ENCODE results near the gene COL7A1. TPM values are rescaled to one million over a fixed set of nuclear protein-coding genes. Genes with fewer than 3 reads are reported as not detected.

The COL7A1 gene
- total and polyA plus RNA-seq, 2 donors (not counting 1 experiment from before 2014, with no cell fraction given) = 0.75 to 2.1 TPM

DNA sequence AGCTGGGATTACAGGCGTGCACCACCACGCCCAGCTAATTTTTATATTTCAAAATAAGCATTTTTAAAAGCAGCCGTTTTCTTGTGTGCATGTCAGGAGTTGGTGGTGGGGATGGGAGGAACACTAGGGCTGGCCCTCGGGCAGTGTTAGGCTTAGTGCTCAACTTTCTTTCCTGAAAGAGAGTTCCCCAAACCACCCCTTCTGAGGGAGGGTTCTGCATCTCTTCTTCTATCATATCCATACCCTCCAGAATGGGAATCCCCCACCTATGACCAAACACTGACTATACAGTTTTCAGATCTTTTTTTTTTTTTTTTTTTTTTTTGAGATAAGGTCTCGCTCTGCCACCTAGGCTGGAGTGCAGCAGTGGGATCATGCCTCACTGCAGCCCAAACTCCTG lies 51.0 kb downstream of the COL7A1 start:
- Mint-ChIP-seq H3K4me3 (no peak overlapping the region), H3K4me1 (no peaks in the 10 kb centered on the region), H3K27ac (no peak overlapping the region), H3K27me3 (no peaks in the 10 kb centered on the region), H3K9me3 (ENCODE audit: insufficient read depth) (no peaks in the 10 kb centered on the region)
- no peak overlapping the region for H3K4me3 ChIP-seq (ENCODE audit: control extremely low read depth in 1 of 5, extremely low read depth in 1 of 5, insufficient read depth in 1 of 5, low read depth in 2 of 5, low read length in 4 of 5)
- no peaks in the 10 kb centered on the region for H3K79me2 ChIP-seq (ENCODE audit: control insufficient read depth, insufficient read depth, low read length)
- intact Hi-C loops (cut with micrococcal nuclease) = no loop called here
- H3K9me3 ChIP-seq (ENCODE audit: control extremely low read depth in 1 of 3, control insufficient read depth in 2 of 3, insufficient read depth in 1 of 3, low read length in 2 of 3) = no peaks in the 10 kb centered on the region
- no peak overlapping the region for H3K4me2 ChIP-seq (replicated peaks; ENCODE audit: low read depth, low read length, poor library complexity, severe bottlenecking)
- H2AFZ ChIP-seq (ENCODE audit: insufficient read depth, low read depth, low read length, poor library complexity, severe bottlenecking) = no peak overlapping the region
- TF ChIP-seq, protein P1, sequence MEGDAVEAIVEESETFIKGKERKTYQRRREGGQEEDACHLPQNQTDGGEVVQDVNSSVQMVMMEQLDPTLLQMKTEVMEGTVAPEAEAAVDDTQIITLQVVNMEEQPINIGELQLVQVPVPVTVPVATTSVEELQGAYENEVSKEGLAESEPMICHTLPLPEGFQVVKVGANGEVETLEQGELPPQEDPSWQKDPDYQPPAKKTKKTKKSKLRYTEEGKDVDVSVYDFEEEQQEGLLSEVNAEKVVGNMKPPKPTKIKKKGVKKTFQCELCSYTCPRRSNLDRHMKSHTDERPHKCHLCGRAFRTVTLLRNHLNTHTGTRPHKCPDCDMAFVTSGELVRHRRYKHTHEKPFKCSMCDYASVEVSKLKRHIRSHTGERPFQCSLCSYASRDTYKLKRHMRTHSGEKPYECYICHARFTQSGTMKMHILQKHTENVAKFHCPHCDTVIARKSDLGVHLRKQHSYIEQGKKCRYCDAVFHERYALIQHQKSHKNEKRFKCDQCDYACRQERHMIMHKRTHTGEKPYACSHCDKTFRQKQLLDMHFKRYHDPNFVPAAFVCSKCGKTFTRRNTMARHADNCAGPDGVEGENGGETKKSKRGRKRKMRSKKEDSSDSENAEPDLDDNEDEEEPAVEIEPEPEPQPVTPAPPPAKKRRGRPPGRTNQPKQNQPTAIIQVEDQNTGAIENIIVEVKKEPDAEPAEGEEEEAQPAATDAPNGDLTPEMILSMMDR (IDR thresholded peaks at IDR 0.05) = no peak
- TF ChIP-seq EZH2 (IDR thresholded peaks at IDR 0.05; ENCODE audit: borderline replicate concordance, insufficient read depth, low read depth, low read length, poor library complexity, severe bottlenecking) = no peak
- ChIA-PET POLR2A (no interaction called here), CTCF (no interaction called here)
- peaks cover 0 to 2% of the 10 kb centered on the region in 2 donors for H3K4me1 ChIP-seq (ENCODE audit: control insufficient read depth in 2 of 2, insufficient read depth in 2 of 2, low read length in 2 of 2)
- H3K36me3 ChIP-seq (replicated peaks in 1 of 2; ENCODE audit: control extremely low read depth in 1 of 2, control insufficient read depth in 1 of 2, extremely low read depth in 1 of 2, insufficient read depth in 2 of 2, low read length in 1 of 2) = no peaks in the 10 kb centered on the region
- ATAC-seq (ENCODE audit: low read depth) (no peak), DNase-seq (no peak)
- H3K27me3 ChIP-seq (replicated peaks in 1 of 4; ENCODE audit: control extremely low read depth in 1 of 4, control insufficient read depth in 3 of 4, insufficient read depth in 4 of 4, low read length in 3 of 4) = peaks cover 0 to 6% (median 0%) of the 10 kb centered on the region in 4 experiments
- no peaks in the 10 kb centered on the region for H4K20me1 ChIP-seq (ENCODE audit: control insufficient read depth, insufficient read depth, low read length, poor library complexity, severe bottlenecking)
- no peak overlapping the region for H3K27ac ChIP-seq (ENCODE audit: low read length in 2 of 2)
- H3K9ac ChIP-seq (ENCODE audit: low read length) = no peak overlapping the region
- WGBS (ENCODE audit: insufficient coverage) = no CpG with 5 or more reads among the region's 5 CpGs

DNA sequence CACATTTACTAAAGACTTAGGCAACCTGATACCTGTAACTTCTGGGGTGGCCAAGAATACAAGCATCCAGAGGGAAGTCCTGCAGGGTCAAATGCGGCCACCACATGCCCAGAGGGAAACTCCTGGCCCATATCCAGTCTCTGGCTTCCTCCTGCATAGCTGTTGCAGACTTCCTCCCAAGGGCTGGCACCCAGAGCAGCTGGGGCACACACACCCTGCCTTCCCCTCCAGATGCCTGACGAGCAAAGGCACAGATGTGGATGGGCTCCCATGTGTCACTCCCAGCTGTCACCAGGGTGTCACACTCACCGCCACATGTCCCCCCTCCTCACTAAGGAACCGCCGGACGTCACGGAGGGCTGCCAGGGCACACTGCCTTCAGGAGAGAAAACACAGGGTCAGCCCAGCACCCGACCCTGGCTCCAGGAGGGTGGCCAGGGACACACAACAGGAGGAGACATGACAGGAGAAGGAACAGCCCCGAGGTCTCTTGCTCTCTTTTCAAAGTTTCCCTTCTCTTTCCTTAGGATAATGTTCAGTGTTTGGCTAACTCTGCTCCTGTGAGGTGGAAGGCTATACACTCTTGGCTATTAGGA lies 51.8 kb downstream of the COL7A1 start:
- H2AFZ ChIP-seq (ENCODE audit: insufficient read depth, low read depth, low read length, poor library complexity, severe bottlenecking) = no peak overlapping the region
- no peaks in the 10 kb centered on the region for H3K36me3 ChIP-seq (replicated peaks in 1 of 2; ENCODE audit: control extremely low read depth in 1 of 2, control insufficient read depth in 1 of 2, extremely low read depth in 1 of 2, insufficient read depth in 2 of 2, low read length in 1 of 2)
- H3K27ac ChIP-seq (ENCODE audit: low read length in 2 of 2) = no peak overlapping the region
- H3K79me2 ChIP-seq (ENCODE audit: control insufficient read depth, insufficient read depth, low read length) = no peaks in the 10 kb centered on the region
- no peak overlapping the region for H3K9ac ChIP-seq (ENCODE audit: low read length)
- Mint-ChIP-seq H3K27me3 (no peaks in the 10 kb centered on the region), H3K4me1 (no peaks in the 10 kb centered on the region), H3K4me3 (no peak overlapping the region), H3K27ac (no peak overlapping the region), H3K9me3 (ENCODE audit: insufficient read depth) (no peaks in the 10 kb centered on the region)
- no peak overlapping the region for H3K4me2 ChIP-seq (replicated peaks; ENCODE audit: low read depth, low read length, poor library complexity, severe bottlenecking)
- 9% methylated on average over 9 of the region's 9 CpGs for WGBS (ENCODE audit: insufficient coverage)
- no peak for TF ChIP-seq EZH2 (IDR thresholded peaks at IDR 0.05; ENCODE audit: borderline replicate concordance, insufficient read depth, low read depth, low read length, poor library complexity, severe bottlenecking)
- TF ChIP-seq, protein P1 (IDR thresholded peaks at IDR 0.05) = no peak
- H4K20me1 ChIP-seq (ENCODE audit: control insufficient read depth, insufficient read depth, low read length, poor library complexity, severe bottlenecking) = no peaks in the 10 kb centered on the region
- DNase-seq = no peak
- no peaks in the 10 kb centered on the region for H3K4me1 ChIP-seq (ENCODE audit: control insufficient read depth in 2 of 2, insufficient read depth in 2 of 2, low read length in 2 of 2)
- ChIA-PET CTCF (interaction anchor here (2.1 kb wide), 1 partner anchor 108 kb away, joined by 6 read pairs; no protein-coding TSS in a partner anchor), POLR2A (no interaction called here)
- no peaks in the 10 kb centered on the region for H3K9me3 ChIP-seq (ENCODE audit: control extremely low read depth in 1 of 3, control insufficient read depth in 2 of 3, insufficient read depth in 1 of 3, low read length in 2 of 3)
- intact Hi-C loops (cut with micrococcal nuclease) = no loop called here
- no peak overlapping the region for H3K4me3 ChIP-seq (ENCODE audit: control extremely low read depth in 1 of 5, extremely low read depth in 1 of 5, insufficient read depth in 1 of 5, low read depth in 2 of 5, low read length in 4 of 5)
- ATAC-seq (ENCODE audit: low read depth) = no peak
- H3K27me3 ChIP-seq (replicated peaks in 1 of 4; ENCODE audit: control extremely low read depth in 1 of 4, control insufficient read depth in 3 of 4, insufficient read depth in 4 of 4, low read length in 3 of 4) = peaks cover 0 to 6% (median 0%) of the 10 kb centered on the region in 4 experiments

Measured in B cell (primary cell).